DND-41 (cell line): ENCODE results near the gene LARP1.

Source experiments
- CTCF ChIP-seq: IDR thresholded peaks from 2 replicates; pipeline ENCODE4 v1.5.1; 2012; ENCODE audit warnings: borderline replicate concordance, low read length, moderate library complexity, mild to moderate bottlenecking; ENCODE audit not compliant: poor library complexity, severe bottlenecking; ENCODE audit errors: extremely low read depth
- EZH2 ChIP-seq: IDR thresholded peaks from 3 replicates; pipeline ENCODE4 v1.6.1; 2012; ENCODE audit warnings: borderline replicate concordance, low read depth, mild to moderate bottlenecking, moderate library complexity, low read length, inconsistent platforms; ENCODE audit not compliant: severe bottlenecking

- TF ChIP-seq EZH2 = no peak
- no peak for TF ChIP-seq CTCF
These were observed 45.9 kb downstream of the LARP1 start for GRCh38 chr5:154801083-154801482.
